HepG2 (cell line): ENCODE results near the gene CEP19. TPM values are rescaled to one million over a fixed set of nuclear protein-coding genes. Genes with fewer than 3 reads are reported as not detected.

Experiments used
- AGO2 ChIP-seq: fragments of 200-400 bp; formaldehyde crosslinking; optimal IDR thresholded peaks from 2 replicates; pipeline ENCODE3; 2017; ENCODE audit warnings: mild to moderate bottlenecking, low read depth, low read length, moderate library complexity
- CBFB ChIP-seq: sonication (generic); formaldehyde crosslinking; IDR thresholded peaks from 2 replicates; pipeline ENCODE4 v1.4.0; 2020; ENCODE audit warnings: missing genetic modification reagents
- DZIP1 ChIP-seq: sonication (generic); formaldehyde crosslinking; IDR thresholded peaks from 2 replicates; pipeline ENCODE4 v1.5.0; 2020; ENCODE audit warnings: mild to moderate bottlenecking, missing genetic modification reagents
- GLI4 ChIP-seq: sonication (generic); formaldehyde crosslinking; IDR thresholded peaks from 2 replicates; pipeline ENCODE4 v1.5.1; 2020; ENCODE audit warnings: missing genetic modification reagents, mild to moderate bottlenecking, moderate library complexity, borderline replicate concordance
- HDAC2 ChIP-seq: sonication (generic); formaldehyde crosslinking; IDR thresholded peaks from 2 replicates; pipeline ENCODE4 v1.4.0; 2020; ENCODE audit warnings: missing genetic modification reagents
- IKZF4 ChIP-seq: sonication (generic); formaldehyde crosslinking; IDR thresholded peaks from 2 replicates; pipeline ENCODE4 v1.5.1; 2020; ENCODE audit warnings: borderline replicate concordance, mild to moderate bottlenecking, low read depth, missing genetic modification reagents; ENCODE audit errors: not compliant biosample characterization
- IKZF5 ChIP-seq: IDR thresholded peaks from 2 replicates; pipeline ENCODE4 v1.6.1; 2018; ENCODE audit warnings: missing genetic modification reagents, mild to moderate bottlenecking, missing compliant biosample characterization
- MYNN ChIP-seq: sonication (generic); formaldehyde crosslinking; IDR thresholded peaks from 2 replicates; pipeline ENCODE4 v1.4.0; 2020; ENCODE audit warnings: mild to moderate bottlenecking, low read depth, missing genetic modification reagents
- NFKBIZ ChIP-seq: IDR thresholded peaks from 2 replicates; pipeline ENCODE4 v1.6.1; 2018; ENCODE audit warnings: missing genetic modification reagents, missing compliant biosample characterization
- PPARG ChIP-seq: conservative IDR thresholded peaks from 2 replicates; pipeline ENCODE4 v1.6.1; 2016; ENCODE audit warnings: missing biosample characterization, missing genetic modification reagents
- RCOR2 ChIP-seq: IDR thresholded peaks from 2 replicates; pipeline ENCODE4 v1.6.1; 2016; ENCODE audit warnings: missing biosample characterization, missing genetic modification reagents
- RFXAP ChIP-seq: sonication (generic); formaldehyde crosslinking; IDR thresholded peaks from 2 replicates; pipeline ENCODE4 v1.4.0; 2020; ENCODE audit warnings: missing genetic modification reagents, borderline replicate concordance
- SATB2 ChIP-seq: sonication (generic); formaldehyde crosslinking; IDR thresholded peaks from 2 replicates; pipeline ENCODE4 v1.5.0; 2020; ENCODE audit warnings: missing genetic modification reagents
- SP1 ChIP-seq, 2 experiments: fragments of 450-650 bp in 1 of 2; sonication (generic) in 1 of 2; formaldehyde crosslinking in 1 of 2; IDR thresholded peaks; 2 replicates each; pipeline versions ENCODE4 v1.4.0 to v1.6.1; 2016 to 2020; ENCODE audit warnings: missing genetic modification reagents in 1 of 2
- TAF1 ChIP-seq: sonication (generic); formaldehyde crosslinking; IDR thresholded peaks from 2 replicates; pipeline ENCODE4 v1.4.0; 2020; ENCODE audit warnings: missing genetic modification reagents
- ZBTB46 ChIP-seq: sonication (generic); formaldehyde crosslinking; IDR thresholded peaks from 2 replicates; pipeline ENCODE4 v1.4.0; 2020; ENCODE audit warnings: mild to moderate bottlenecking, missing genetic modification reagents, borderline replicate concordance
- ZFP36L2 ChIP-seq: sonication (generic); formaldehyde crosslinking; IDR thresholded peaks from 2 replicates; pipeline ENCODE4 v1.4.0; 2020; ENCODE audit warnings: missing genetic modification reagents
- ZMAT3 ChIP-seq: sonication (generic); formaldehyde crosslinking; conservative IDR thresholded peaks from 2 replicates; pipeline ENCODE4 v1.7.0; 2021; ENCODE audit warnings: missing genetic modification reagents
- ZNF136 ChIP-seq: sonication (generic); formaldehyde crosslinking; IDR thresholded peaks from 2 replicates; pipeline ENCODE4 v1.8.1; 2022; ENCODE audit warnings: low read depth, mild to moderate bottlenecking, moderate library complexity, missing genetic modification reagents
- ZNF207 ChIP-seq: fragments of 450-650 bp; IDR thresholded peaks from 2 replicates; pipeline ENCODE4 v1.6.1; 2016; ENCODE audit warnings: antibody characterized with exemption, borderline replicate concordance
- ZNF326 ChIP-seq: sonication (generic); formaldehyde crosslinking; IDR thresholded peaks from 2 replicates; pipeline ENCODE4 v1.4.0; 2020; ENCODE audit warnings: missing genetic modification reagents, borderline replicate concordance
- ZNF414 ChIP-seq: sonication (generic); formaldehyde crosslinking; IDR thresholded peaks from 2 replicates; pipeline ENCODE4 v1.5.0; 2020; ENCODE audit warnings: missing genetic modification reagents
- ZNF564 ChIP-seq: sonication (generic); formaldehyde crosslinking; IDR thresholded peaks from 2 replicates; pipeline ENCODE4 v1.8.1; 2023; ENCODE audit warnings: mild to moderate bottlenecking, missing genetic modification reagents
- ZSCAN12 ChIP-seq: sonication (generic); formaldehyde crosslinking; IDR thresholded peaks from 2 replicates; pipeline ENCODE4 v1.9.0; 2021; ENCODE audit warnings: mild to moderate bottlenecking, missing genetic modification reagents
- ZSCAN31 ChIP-seq: sonication (generic); formaldehyde crosslinking; IDR thresholded peaks from 2 replicates; pipeline ENCODE4 v1.5.0; 2020; ENCODE audit warnings: low read depth, mild to moderate bottlenecking, missing genetic modification reagents
- polyA plus RNA-seq, 8 experiments: library from polyadenylated mRNA; depleted of rRNA in 3 of 8; stranded (reverse) in 7 of 8; unstranded in 1 of 8; fragments of >200 nt; fragmentation: Illumina TruSeq in 4 of 8; extraction: Trizol in 4 of 8; gene quantifications; 2 replicates each; pipeline versions ENCODE4 v1.2.1 to v1.2.3, GENCODE V29; 2011 to 2016; ENCODE audit warnings: low read depth in 4 of 8, missing spikeins in 1 of 8, mixed read lengths in 1 of 8; ENCODE audit not compliant: insufficient read depth in 1 of 8
- total RNA-seq, 5 experiments: library from RNA; depleted of rRNA; stranded (reverse); fragments of >200 nt; fragmentation: Illumina TruSeq; extraction: Trizol; gene quantifications; 2 replicates each; pipeline ENCODE4 v1.2.3, GENCODE V29; 2016; ENCODE audit warnings: low read depth in 1 of 5

CEP19 gene
- total and polyA plus RNA-seq, 2 of the 13 experiments (the other 11 are each of a cell fraction or from before 2014, with no cell fraction given), result 0.48 to 1.2 TPM

- TF ChIP-seq ZNF326 (CRISPR knock-in tag), result no peak
- TF ChIP-seq ZNF136 (CRISPR knock-in tag), result 0 out of 2 replicates have a peak, but pooled peaks have one; percentile 55
- TF ChIP-seq ZNF207, result no peak
- no peak for TF ChIP-seq ZFP36L2 (CRISPR knock-in tag)
- no peak for TF ChIP-seq ZBTB46 (CRISPR knock-in tag)
- no peak for TF ChIP-seq GLI4 (CRISPR knock-in tag)
- no peak for TF ChIP-seq RCOR2
- no peak for TF ChIP-seq SP1 (IDR thresholded peaks at IDR 0.05)
- no peak for TF ChIP-seq SP1 (CRISPR knock-in tag; IDR thresholded peaks at IDR 0.05)
- TF ChIP-seq MYNN (CRISPR knock-in tag), result no peak
- no peak for TF ChIP-seq NFKBIZ (CRISPR knock-in tag)
- TF ChIP-seq ZNF414 (CRISPR knock-in tag), result no peak
- no peak for TF ChIP-seq TAF1 (CRISPR knock-in tag)
- TF ChIP-seq CBFB (CRISPR knock-in tag), result no peak
- no peak for TF ChIP-seq ZNF564 (CRISPR knock-in tag)
- TF ChIP-seq IKZF4 (CRISPR knock-in tag), result no peak
- no peak for TF ChIP-seq RFXAP (CRISPR knock-in tag)
- TF ChIP-seq HDAC2 (CRISPR knock-in tag), result peak; percentile 67
- TF ChIP-seq DZIP1 (CRISPR knock-in tag), result no peak
- no peak for TF ChIP-seq ZMAT3 (CRISPR knock-in tag)
- no peak for TF ChIP-seq PPARG (CRISPR knock-in tag)
- peak; percentile 38; the same call in 1 of the 2 replicates for TF ChIP-seq IKZF5 (CRISPR knock-in tag)
- TF ChIP-seq ZSCAN31 (CRISPR knock-in tag), result no peak
- TF ChIP-seq AGO2, result no peak
- no peak for TF ChIP-seq ZSCAN12 (CRISPR knock-in tag)
- no peak for TF ChIP-seq SATB2
Observed at GRCh38 chr3:196754091-196754981, 42.3 kb upstream of the CEP19 start (continued).
